K562 (cell line): ENCODE measurements around the gene MICAL2. TPM values are rescaled to one million over a fixed set of nuclear protein-coding genes. Genes with fewer than 3 reads are reported as not detected.

Experiments
- ADNP ChIP-seq: fragments of 200-800 bp; sonication (Bioruptor generic); IDR thresholded peaks from 2 replicates; pipeline ENCODE4 v1.6.1; 2016; ENCODE audit warnings: missing genetic modification characterization, missing compliant biosample characterization
- BCOR ChIP-seq: fragments of 450-650 bp; IDR thresholded peaks from 2 replicates; pipeline ENCODE4 v1.6.1; 2016
- CXXC5 ChIP-seq: fragments of 250-450 bp; sonication (Bioruptor Pico); IDR thresholded peaks from 2 replicates; pipeline ENCODE4 v1.8.0; 2022; ENCODE audit warnings: inconsistent platforms, mild to moderate bottlenecking, moderate library complexity
- DMBX1 ChIP-seq: fragments of 250-450 bp; sonication (Bioruptor Pico); IDR thresholded peaks from 2 replicates; pipeline ENCODE4 v1.8.0; 2022; ENCODE audit warnings: inconsistent platforms, mild to moderate bottlenecking, moderate library complexity, borderline replicate concordance
- FOXA1 ChIP-seq: fragments of 450-650 bp; IDR thresholded peaks from 2 replicates; pipeline ENCODE4 v1.6.1; 2016; ENCODE audit warnings: mild to moderate bottlenecking, borderline replicate concordance
- HINFP ChIP-seq: fragments of 450-650 bp; conservative IDR thresholded peaks from 2 replicates; pipeline ENCODE4 v1.6.1; 2016; ENCODE audit warnings: missing genetic modification characterization, low read depth, mild to moderate bottlenecking, control low read depth, missing compliant biosample characterization
- IRF2 ChIP-seq: sonication (generic); formaldehyde crosslinking; IDR thresholded peaks from 2 replicates; pipeline ENCODE4 v1.8.1; 2022; ENCODE audit warnings: mild to moderate bottlenecking, missing genetic modification reagents
- MAFG ChIP-seq: fragments of 450-650 bp; conservative IDR thresholded peaks from 2 replicates; pipeline ENCODE4 v1.6.1; 2016; ENCODE audit warnings: missing genetic modification characterization, missing compliant biosample characterization
- MBD2 ChIP-seq: sonication (generic); IDR thresholded peaks from 2 replicates; pipeline ENCODE4 v1.6.1; 2016; ENCODE audit warnings: low read depth, borderline replicate concordance
- MLLT1 ChIP-seq, 2 experiments: fragments of 450-650 bp; IDR thresholded peaks; 2 replicates each; pipeline ENCODE4 v1.6.1; 2016
- NBN ChIP-seq: fragments of 450-650 bp; IDR thresholded peaks from 2 replicates; pipeline ENCODE4 v1.6.1; 2016; ENCODE audit warnings: low read depth, mild to moderate bottlenecking
- POLR3A ChIP-seq: IDR thresholded peaks from 2 replicates; pipeline ENCODE4 v1.6.1; 2011; ENCODE audit warnings: borderline replicate concordance, mild to moderate bottlenecking, moderate library complexity; ENCODE audit not compliant: insufficient read length, insufficient read depth; ENCODE audit errors: extremely low read depth
- RBM39 ChIP-seq: fragments of 200-400 bp; formaldehyde crosslinking; optimal IDR thresholded peaks from 2 replicates; pipeline ENCODE3; 2018; ENCODE audit warnings: low read depth, low read length
- SMARCC2 ChIP-seq: fragments of 450-650 bp; IDR thresholded peaks from 2 replicates; pipeline ENCODE4 v1.6.1; 2017; ENCODE audit warnings: antibody characterized with exemption, moderate library complexity, mild to moderate bottlenecking, low read depth
- SNIP1 ChIP-seq: fragments of 450-650 bp; IDR thresholded peaks from 2 replicates; pipeline ENCODE4 v1.7.1; 2017; ENCODE audit warnings: low read depth, mild to moderate bottlenecking
- TGIF2 ChIP-seq: sonication (generic); formaldehyde crosslinking; IDR thresholded peaks from 2 replicates; pipeline ENCODE4 v1.8.1; 2022; ENCODE audit warnings: mild to moderate bottlenecking, missing genetic modification reagents, moderate library complexity
- USF2 ChIP-seq: sonication (generic); formaldehyde crosslinking; IDR thresholded peaks from 2 replicates; pipeline ENCODE4 v1.5.0; 2020; ENCODE audit warnings: missing genetic modification reagents
- ZNF146 ChIP-seq: IDR thresholded peaks from one replicate; pipeline ENCODE4 v1.6.1; 2018; ENCODE audit warnings: missing compliant biosample characterization; ENCODE audit not compliant: unreplicated experiment
- ZNF253 ChIP-seq: fragments of 250-450 bp; sonication (Bioruptor Pico); conservative IDR thresholded peaks from 2 replicates; pipeline ENCODE4 v1.6.1; 2021; ENCODE audit warnings: mild to moderate bottlenecking
- ZNF316 ChIP-seq: fragments of 450-650 bp; IDR thresholded peaks from 2 replicates; pipeline ENCODE4 v1.6.1; 2016
- ZNF41 ChIP-seq: fragments of 250-450 bp; sonication (Bioruptor Pico); conservative IDR thresholded peaks from 2 replicates; pipeline ENCODE4 v1.4.0; 2020; ENCODE audit warnings: mild to moderate bottlenecking
- ZNF449 ChIP-seq: fragments of 250-450 bp; sonication (Bioruptor Pico); IDR thresholded peaks from 2 replicates; pipeline ENCODE4 v1.8.0; 2022; ENCODE audit warnings: moderate library complexity, mild to moderate bottlenecking, inconsistent platforms
- ZNF644 ChIP-seq: fragments of 200-800 bp; sonication (Bioruptor generic); IDR thresholded peaks from 2 replicates; pipeline ENCODE4 v1.6.1; 2016; ENCODE audit warnings: low read depth, missing genetic modification characterization, missing compliant biosample characterization
- ZNF699 ChIP-seq: fragments of 250-450 bp; sonication (Bioruptor Pico); IDR thresholded peaks from 2 replicates; pipeline ENCODE4 v1.8.0; 2021; ENCODE audit warnings: mild to moderate bottlenecking, moderate library complexity; ENCODE audit not compliant: insufficient replicate concordance
- polyA plus RNA-seq, 8 experiments: library from polyadenylated mRNA; depleted of rRNA in 4 of 8; stranded (reverse) in 5 of 8; unstranded in 3 of 8; fragments of >200 nt; fragmentation: Nextera tagmentation in 2 of 8; fragmentation: Illumina TruSeq in 1 of 8; extraction: Ambion mirVana in 2 of 8; extraction: Trizol in 1 of 8; gene quantifications; 2 replicates each; pipeline versions ENCODE4 v1.2.1 to v1.2.3, GENCODE V29; 2011 to 2014; ENCODE audit warnings: inconsistent platforms in 1 of 8, missing spikeins in 1 of 8
- total RNA-seq, 7 experiments: library from RNA; depleted of rRNA in 6 of 7; stranded (reverse); fragments of >200 nt in 6 of 7; fragmentation: Illumina TruSeq in 2 of 7; extraction: Trizol in 2 of 7; gene quantifications; 2 replicates each; pipeline versions ENCODE4 v1.2.1 to v1.2.3, GENCODE V29; 2011 to 2021; ENCODE audit warnings: low replicate concordance in 1 of 7

The MICAL2 gene
- total and polyA plus RNA-seq, 9 of the 15 experiments (the other 6 are each of a cell fraction or from before 2014, with no cell fraction given), result 4.7 to 64.2 (median 33.6) TPM

- no peak; the same call in 1 of the 2 replicates for TF ChIP-seq HINFP (tag)
- TF ChIP-seq IRF2 (CRISPR knock-in tag), result no peak
- TF ChIP-seq ZNF644 (tag), result 0 out of 2 replicates have a peak, but pooled peaks have one; percentile 61
- TF ChIP-seq NBN, result no peak
- no peak for TF ChIP-seq ZNF253 (CRISPR knock-in tag)
- no peak for TF ChIP-seq ZNF699 (CRISPR knock-in tag)
- no peak for TF ChIP-seq FOXA1
- no peak for TF ChIP-seq RBM39
- no peak for TF ChIP-seq MBD2
- no peak for TF ChIP-seq ZNF41
- no peak for TF ChIP-seq ZNF146 (CRISPR knock-in tag)
- TF ChIP-seq CXXC5 (CRISPR knock-in tag), result peak; percentile 30; the same call in 1 of the 2 replicates
- TF ChIP-seq ZNF449 (CRISPR knock-in tag), result no peak
- no peak for TF ChIP-seq POLR3A
- TF ChIP-seq TGIF2, result no peak
- TF ChIP-seq BCOR, result peak; percentile 9; the same call in 1 of the 2 replicates
- no peak for TF ChIP-seq SNIP1
- no peak for TF ChIP-seq DMBX1 (CRISPR knock-in tag)
- TF ChIP-seq MLLT1 (IDR thresholded peaks at IDR 0.05), result no peak
- TF ChIP-seq ZNF316, result peak; percentile 99
- 0 out of 2 replicates have a peak, but pooled peaks have one; percentile 25 for TF ChIP-seq ADNP
- TF ChIP-seq MAFG (tag), result peak; percentile 96
- peak; percentile 55 for TF ChIP-seq SMARCC2
- TF ChIP-seq USF2 (CRISPR knock-in tag), result no peak
These were observed 64.2 kb downstream of the MICAL2 start (continued) for GRCh38 chr11:12174477-12175143.
